Liver (tissue), 9 donors: ENCODE measurements around the gene PANK2. TPM values are rescaled to one million over a fixed set of nuclear protein-coding genes. Genes with fewer than 3 reads are reported as not detected.

ENCODE experiments used
- DNase-seq: peaks from one replicate; pipeline ENCODE4 v3.0.0-alpha.2; 2017; ENCODE audit warnings: low spot score
- H3K27ac ChIP-seq, 2 donors: one replicate each; pipeline ENCODE4 v1.7.0; 2013; ENCODE audit warnings: inconsistent platforms in 2 of 2, low read length in 2 of 2, control low read depth in 1 of 2, low read depth in 1 of 2, mild to moderate bottlenecking in 1 of 2
- H3K27me3 ChIP-seq, 4 donors: one replicate each; pipeline versions ENCODE4 v1.6.1 to v1.7.0; 2013; ENCODE audit warnings: low read length in 3 of 4, inconsistent platforms in 1 of 4, mild to moderate bottlenecking in 1 of 4, moderate library complexity in 1 of 4; ENCODE audit not compliant: control insufficient read depth in 4 of 4, insufficient read depth in 4 of 4
- H3K36me3 ChIP-seq, 4 donors: one replicate each; pipeline versions ENCODE4 v1.6.1 to v1.7.0; 2013; ENCODE audit warnings: low read length in 3 of 4, mild to moderate bottlenecking in 3 of 4, low read depth in 1 of 4, moderate library complexity in 1 of 4; ENCODE audit not compliant: control insufficient read depth in 4 of 4, insufficient read depth in 3 of 4
- H3K4me1 ChIP-seq, 4 donors: one replicate each; pipeline versions ENCODE4 v1.6.1 to v1.7.0; 2013; ENCODE audit warnings: low read length in 3 of 4, mild to moderate bottlenecking in 3 of 4, moderate library complexity in 1 of 4; ENCODE audit not compliant: control insufficient read depth in 4 of 4, insufficient read depth in 4 of 4
- H3K4me3 ChIP-seq, 3 donors: one replicate each; pipeline versions ENCODE4 v1.6.1 to v1.7.0; 2013; ENCODE audit warnings: low read length in 3 of 3, control low read depth in 1 of 3, low read depth in 1 of 3, mild to moderate bottlenecking in 1 of 3
- H3K9ac ChIP-seq, 2 donors: one replicate each; pipeline ENCODE4 v1.7.0; 2013; ENCODE audit warnings: low read length in 2 of 2, mild to moderate bottlenecking in 2 of 2, moderate library complexity in 2 of 2, control low read depth in 1 of 2, low read depth in 1 of 2
- H3K9me3 ChIP-seq, 4 donors: one replicate each; pipeline versions ENCODE4 v1.6.1 to v1.7.0; 2013; ENCODE audit warnings: low read length in 3 of 4; ENCODE audit not compliant: control insufficient read depth in 4 of 4
- ATF3 ChIP-seq: IDR thresholded peaks from 2 replicates; pipeline ENCODE4 v1.6.1; 2016; ENCODE audit warnings: antibody characterized with exemption
- EGR1 ChIP-seq, 2 donors: IDR thresholded peaks; 2 replicates each; pipeline ENCODE4 v1.6.1; 2016 to 2018; ENCODE audit warnings: antibody characterized with exemption in 2 of 2, low read depth in 2 of 2
- FOXA1 ChIP-seq: IDR thresholded peaks from 2 replicates; pipeline ENCODE4 v1.6.1; 2016; ENCODE audit warnings: antibody characterized with exemption
- FOXA2 ChIP-seq: IDR thresholded peaks from 2 replicates; pipeline ENCODE4 v1.6.1; 2016; ENCODE audit warnings: antibody characterized with exemption
- GABPA ChIP-seq, 2 donors: IDR thresholded peaks in 1 of 2; conservative IDR thresholded peaks in 1 of 2; 2 replicates each; pipeline ENCODE4 v1.6.1; 2016; ENCODE audit warnings: antibody characterized with exemption in 2 of 2, mild to moderate bottlenecking in 1 of 2, moderate library complexity in 1 of 2
- HNF4A ChIP-seq, 2 donors: conservative IDR thresholded peaks; 2 replicates each; pipeline ENCODE4 v1.6.1; 2016; ENCODE audit warnings: antibody characterized with exemption in 2 of 2, mild to moderate bottlenecking in 2 of 2
- HNF4G ChIP-seq: IDR thresholded peaks from 2 replicates; pipeline ENCODE4 v1.6.1; 2016; ENCODE audit warnings: antibody characterized with exemption
- JUND ChIP-seq, 2 donors: IDR thresholded peaks; 2 replicates each; pipeline ENCODE4 v1.6.1; 2016; ENCODE audit warnings: antibody characterized with exemption in 2 of 2
- MAX ChIP-seq: IDR thresholded peaks from 2 replicates; pipeline ENCODE4 v1.6.1; 2016; ENCODE audit warnings: antibody characterized with exemption
- NR2F2 ChIP-seq: IDR thresholded peaks from 2 replicates; pipeline ENCODE4 v1.6.1; 2016; ENCODE audit warnings: antibody characterized with exemption
- RAD21 ChIP-seq, 2 donors: IDR thresholded peaks; 2 replicates each; pipeline ENCODE4 v1.6.1; 2016; ENCODE audit warnings: antibody characterized with exemption in 2 of 2, mild to moderate bottlenecking in 2 of 2
- REST ChIP-seq: IDR thresholded peaks from 2 replicates; pipeline ENCODE4 v1.6.1; 2016; ENCODE audit warnings: antibody characterized with exemption, mild to moderate bottlenecking
- RXRA ChIP-seq, 2 donors: IDR thresholded peaks; 2 replicates each; pipeline ENCODE4 v1.6.1; 2017 to 2018; ENCODE audit warnings: antibody characterized with exemption in 2 of 2, mild to moderate bottlenecking in 1 of 2
- SP1 ChIP-seq: IDR thresholded peaks from 2 replicates; pipeline ENCODE4 v1.6.1; 2018; ENCODE audit warnings: antibody characterized with exemption, mild to moderate bottlenecking
- YY1 ChIP-seq: IDR thresholded peaks from 2 replicates; pipeline ENCODE4 v1.6.1; 2016; ENCODE audit warnings: antibody characterized with exemption, mild to moderate bottlenecking
- WGBS: extraction: QIAGEN DNeasy Blood & Tissue Kit; methylation state at CpG from one replicate; pipeline ENCODE4 v1.1.7; 2013; 5-methylcytosine and 5-hydroxymethylcytosine counted together
- polyA plus RNA-seq, 2 donors: library from polyadenylated mRNA; stranded (reverse) in 1 of 2; unstranded in 1 of 2; fragments of 200-250 nt in 1 of 2; fragments of >200 nt in 1 of 2; fragmentation: Nextera tagmentation in 1 of 2; extraction: Ambion mirVana in 1 of 2; gene quantifications; one replicate each; pipeline versions ENCODE4 v1.2.1 to v1.2.3, GENCODE V29; 2013 to 2015
- total RNA-seq, 2 donors: library from RNA; depleted of rRNA; stranded (reverse); fragments of >200 nt; gene quantifications; one replicate each; pipeline ENCODE4 v1.2.3, GENCODE V29; 2014
- TF ChIP-seq, protein P1 (sequence below): fragments of 150-350 bp; IDR thresholded peaks from 2 replicates; pipeline ENCODE4 v1.5.1; 2017; ENCODE audit warnings: improper control_type of control experiment, low read depth, low read length; ENCODE audit not compliant: missing input control
- TF ChIP-seq, protein P2 (sequence below): IDR thresholded peaks from 2 replicates; pipeline ENCODE4 v1.6.1; 2016; ENCODE audit warnings: antibody characterized with exemption
- donor health status: healthy.
- donor health status: healthy.
- donor health status: healthy.
- donor health status: healthy.
- donor health status: healthy.

PANK2 gene
- total and polyA plus RNA-seq, 4 donors = 10.6 to 27.7 (median 15.9) TPM

GRCh38 chr20:3919352-3919751, 30.2 kb downstream of the PANK2 start:
- Histone ChIP-seq H3K4me3 (no peak overlapping the region), H3K4me1 (no peaks in the 10 kb centered on the region), H3K27me3 (no peaks in the 10 kb centered on the region), H3K9me3 (no peaks in the 10 kb centered on the region), H3K36me3 (peaks cover 7 to 47% (median 29%) of the 10 kb centered on the region in 4 donors), H3K27ac (no peak overlapping the region), H3K9ac (no peak overlapping the region)
- DNase-seq = no peak
- WGBS = 97% methylated on average over 1 of the region's 1 CpG
- TF ChIP-seq, protein P1, sequence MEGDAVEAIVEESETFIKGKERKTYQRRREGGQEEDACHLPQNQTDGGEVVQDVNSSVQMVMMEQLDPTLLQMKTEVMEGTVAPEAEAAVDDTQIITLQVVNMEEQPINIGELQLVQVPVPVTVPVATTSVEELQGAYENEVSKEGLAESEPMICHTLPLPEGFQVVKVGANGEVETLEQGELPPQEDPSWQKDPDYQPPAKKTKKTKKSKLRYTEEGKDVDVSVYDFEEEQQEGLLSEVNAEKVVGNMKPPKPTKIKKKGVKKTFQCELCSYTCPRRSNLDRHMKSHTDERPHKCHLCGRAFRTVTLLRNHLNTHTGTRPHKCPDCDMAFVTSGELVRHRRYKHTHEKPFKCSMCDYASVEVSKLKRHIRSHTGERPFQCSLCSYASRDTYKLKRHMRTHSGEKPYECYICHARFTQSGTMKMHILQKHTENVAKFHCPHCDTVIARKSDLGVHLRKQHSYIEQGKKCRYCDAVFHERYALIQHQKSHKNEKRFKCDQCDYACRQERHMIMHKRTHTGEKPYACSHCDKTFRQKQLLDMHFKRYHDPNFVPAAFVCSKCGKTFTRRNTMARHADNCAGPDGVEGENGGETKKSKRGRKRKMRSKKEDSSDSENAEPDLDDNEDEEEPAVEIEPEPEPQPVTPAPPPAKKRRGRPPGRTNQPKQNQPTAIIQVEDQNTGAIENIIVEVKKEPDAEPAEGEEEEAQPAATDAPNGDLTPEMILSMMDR = no peak
- TF ChIP-seq FOXA2 = no peak
- TF ChIP-seq MAX = no peak
- no peak for TF ChIP-seq FOXA1
- TF ChIP-seq YY1 = no peak
- no peak for TF ChIP-seq EGR1 (IDR thresholded peaks at IDR 0.05; ENCODE audit: low read depth in 2 of 2)
- no peak for TF ChIP-seq GABPA (IDR thresholded peaks at IDR 0.05 in 1 of 2, conservative IDR thresholded peaks at IDR 0.05 in 1 of 2)
- no peak for TF ChIP-seq JUND (IDR thresholded peaks at IDR 0.05)
- TF ChIP-seq, protein P2, sequence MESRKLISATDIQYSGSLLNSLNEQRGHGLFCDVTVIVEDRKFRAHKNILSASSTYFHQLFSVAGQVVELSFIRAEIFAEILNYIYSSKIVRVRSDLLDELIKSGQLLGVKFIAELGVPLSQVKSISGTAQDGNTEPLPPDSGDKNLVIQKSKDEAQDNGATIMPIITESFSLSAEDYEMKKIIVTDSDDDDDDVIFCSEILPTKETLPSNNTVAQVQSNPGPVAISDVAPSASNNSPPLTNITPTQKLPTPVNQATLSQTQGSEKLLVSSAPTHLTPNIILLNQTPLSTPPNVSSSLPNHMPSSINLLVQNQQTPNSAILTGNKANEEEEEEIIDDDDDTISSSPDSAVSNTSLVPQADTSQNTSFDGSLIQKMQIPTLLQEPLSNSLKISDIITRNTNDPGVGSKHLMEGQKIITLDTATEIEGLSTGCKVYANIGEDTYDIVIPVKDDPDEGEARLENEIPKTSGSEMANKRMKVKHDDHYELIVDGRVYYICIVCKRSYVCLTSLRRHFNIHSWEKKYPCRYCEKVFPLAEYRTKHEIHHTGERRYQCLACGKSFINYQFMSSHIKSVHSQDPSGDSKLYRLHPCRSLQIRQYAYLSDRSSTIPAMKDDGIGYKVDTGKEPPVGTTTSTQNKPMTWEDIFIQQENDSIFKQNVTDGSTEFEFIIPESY = no peak
- no peak for TF ChIP-seq ATF3
- TF ChIP-seq RAD21 (IDR thresholded peaks at IDR 0.05) = no peak
- no peak for TF ChIP-seq HNF4G
- TF ChIP-seq SP1 = no peak
- no peak for TF ChIP-seq NR2F2
- TF ChIP-seq HNF4A (conservative IDR thresholded peaks at IDR 0.05) = no peak

GRCh38 chr20:3922223-3922982, 33.2 kb downstream of the PANK2 start:
- no peak for DNase-seq
- H3K27ac ChIP-seq = no peak overlapping the region

GRCh38 chr20:3922983-3923339, 33.8 kb downstream of the PANK2 start:
- Histone ChIP-seq H3K4me3 (no peak overlapping the region), H3K27ac (no peak overlapping the region), H3K4me1 (no peaks in the 10 kb centered on the region), H3K9me3 (no peaks in the 10 kb centered on the region), H3K36me3 (peaks cover 2 to 34% (median 20%) of the 10 kb centered on the region in 4 donors), H3K27me3 (no peaks in the 10 kb centered on the region), H3K9ac (no peak overlapping the region)
- no peak for DNase-seq
- WGBS = 96% methylated on average over 4 of the region's 4 CpGs
- TF ChIP-seq RXRA (IDR thresholded peaks at IDR 0.05) = no peak
- no peak for TF ChIP-seq GABPA (IDR thresholded peaks at IDR 0.05 in 1 of 2, conservative IDR thresholded peaks at IDR 0.05 in 1 of 2)
- TF ChIP-seq REST = no peak
- no peak for TF ChIP-seq MAX
- TF ChIP-seq, protein P1 = no peak
- TF ChIP-seq NR2F2 = no peak

More at GRCh38 chr20:3922223-3922982, 33.2 kb downstream of the PANK2 start:
- H3K27me3 ChIP-seq = no peaks in the 10 kb centered on the region
- no peaks in the 10 kb centered on the region for H3K9me3 ChIP-seq
- no peaks in the 10 kb centered on the region for H3K4me1 ChIP-seq
- 88% methylated on average over 13 of the region's 13 CpGs for WGBS
- H3K9ac ChIP-seq = no peak overlapping the region
- TF ChIP-seq EGR1 (IDR thresholded peaks at IDR 0.05; ENCODE audit: low read depth in 2 of 2) = no peak
- peaks cover 2 to 37% (median 21%) of the 10 kb centered on the region in 4 donors for H3K36me3 ChIP-seq
- no peak overlapping the region for H3K4me3 ChIP-seq
